Loucy (cell line): Measurements from ENCODE around the gene CELF4.

Experiments
- EZH2phosphoT487 ChIP-seq: fragments of 200-600 bp; IDR thresholded peaks from 2 replicates; pipeline ENCODE4 v1.6.1; 2018; ENCODE audit warnings: antibody characterized with exemption, mild to moderate bottlenecking, moderate library complexity, borderline replicate concordance
- TF ChIP-seq, protein P1 (sequence below): fragments of 200-600 bp; sonication (generic); conservative IDR thresholded peaks from 2 replicates; pipeline ENCODE4 v1.5.1; 2014; ENCODE audit warnings: mild to moderate bottlenecking, antibody characterized with exemption, low read length

DNA sequence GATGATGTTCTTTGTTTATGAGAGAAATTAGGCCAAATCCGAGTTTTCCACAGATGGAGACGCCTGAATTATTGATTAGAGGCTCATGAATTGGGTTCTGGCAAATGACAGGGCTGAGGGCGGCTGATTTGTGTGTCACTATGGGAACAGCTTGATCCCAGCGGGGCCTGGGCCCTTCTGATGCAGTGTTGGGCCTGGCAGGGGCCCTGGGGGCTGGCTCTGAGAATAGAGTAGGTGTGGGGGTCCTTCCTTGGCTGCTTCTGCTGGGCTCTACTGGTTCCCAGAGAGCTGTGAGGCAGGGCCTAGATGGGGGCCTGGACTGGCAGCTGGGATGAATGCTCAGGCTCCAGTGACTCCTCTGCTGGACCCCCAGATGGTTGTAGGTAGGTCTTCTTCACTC lies 164.8 kb downstream of the CELF4 start:
- TF ChIP-seq, protein P1, sequence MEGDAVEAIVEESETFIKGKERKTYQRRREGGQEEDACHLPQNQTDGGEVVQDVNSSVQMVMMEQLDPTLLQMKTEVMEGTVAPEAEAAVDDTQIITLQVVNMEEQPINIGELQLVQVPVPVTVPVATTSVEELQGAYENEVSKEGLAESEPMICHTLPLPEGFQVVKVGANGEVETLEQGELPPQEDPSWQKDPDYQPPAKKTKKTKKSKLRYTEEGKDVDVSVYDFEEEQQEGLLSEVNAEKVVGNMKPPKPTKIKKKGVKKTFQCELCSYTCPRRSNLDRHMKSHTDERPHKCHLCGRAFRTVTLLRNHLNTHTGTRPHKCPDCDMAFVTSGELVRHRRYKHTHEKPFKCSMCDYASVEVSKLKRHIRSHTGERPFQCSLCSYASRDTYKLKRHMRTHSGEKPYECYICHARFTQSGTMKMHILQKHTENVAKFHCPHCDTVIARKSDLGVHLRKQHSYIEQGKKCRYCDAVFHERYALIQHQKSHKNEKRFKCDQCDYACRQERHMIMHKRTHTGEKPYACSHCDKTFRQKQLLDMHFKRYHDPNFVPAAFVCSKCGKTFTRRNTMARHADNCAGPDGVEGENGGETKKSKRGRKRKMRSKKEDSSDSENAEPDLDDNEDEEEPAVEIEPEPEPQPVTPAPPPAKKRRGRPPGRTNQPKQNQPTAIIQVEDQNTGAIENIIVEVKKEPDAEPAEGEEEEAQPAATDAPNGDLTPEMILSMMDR = no peak
- no peak for TF ChIP-seq EZH2phosphoT487
